ENCODE data around the gene HEG1. TPM values are rescaled to one million over a fixed set of nuclear protein-coding genes. Genes with fewer than 3 reads are reported as not detected.
"Not testable (repeated sequence)": the region's sequence is repeated elsewhere in the genome, so short reads cannot be mapped to it uniquely, and the experiment has no call there.

Gene HEG1
- total RNA-seq (10 to 100 TPM; 20.5 to 30.6 TPM), total RNA-seq (45.8 to 49.7 reads per million in 2 donors)

GRCh38 chr3:125055913-125056745, at the start of gene HEG1:
TSS of gene HEG1 (minus strand) at chr3:125055997. CDS start at chr3:125055890, 107 bp downstream.
- H3K9me3 ChIP-seq (ENCODE audit: control insufficient read depth, low read length, poor library complexity, severe bottlenecking) = no peaks in the 10 kb centered on the region
- DNase-seq = peak; percentile 64 to 71 (median 65)
- Mint-ChIP-seq H3K27ac (peak within 1 kb of the TSS; percentile 99), H3K27me3 (peaks cover 14% of the 10 kb centered on the region), H3K4me3 (peak within 1 kb of the TSS; percentile 98), H3K4me1 (peaks cover 42% of the 10 kb centered on the region), H3K36me3 (ENCODE audit: low read depth) (peaks cover 6% of the 10 kb centered on the region)
- ATAC-seq = peak; percentile 66

GRCh38 chr3:125105116-125105515, 49.3 kb upstream of the HEG1 start:
- H3K27ac Mint-ChIP-seq = no peak overlapping the region
- ATAC-seq (no peak), DNase-seq (no peak)
- no peaks in the 10 kb centered on the region for H3K9me3 ChIP-seq (ENCODE audit: control insufficient read depth, low read length, poor library complexity, severe bottlenecking)
- H3K4me1 Mint-ChIP-seq = peaks cover 8% of the 10 kb centered on the region
- H3K36me3 Mint-ChIP-seq (ENCODE audit: low read depth) = peaks cover 2% of the 10 kb centered on the region
- no peak overlapping the region for H3K4me3 Mint-ChIP-seq
- H3K27me3 Mint-ChIP-seq = peaks cover 10% of the 10 kb centered on the region

GRCh38 chr3:125104639-125105038, 48.8 kb upstream of the HEG1 start:
- Mint-ChIP-seq H3K36me3 (ENCODE audit: low read depth) (peaks cover 2% of the 10 kb centered on the region), H3K27ac (no peak overlapping the region), H3K27me3 (peaks cover 10% of the 10 kb centered on the region), H3K4me1 (peaks cover 8% of the 10 kb centered on the region), H3K4me3 (no peak overlapping the region)
- ATAC-seq = no peak
- H3K9me3 ChIP-seq (ENCODE audit: control insufficient read depth, low read length, poor library complexity, severe bottlenecking) = no peaks in the 10 kb centered on the region
- no peak for DNase-seq

GRCh38 chr3:125103406-125103805, 47.6 kb upstream of the HEG1 start:
- peaks cover 10% of the 10 kb centered on the region for H3K27me3 Mint-ChIP-seq
- DNase-seq = no peak
- peaks cover 2% of the 10 kb centered on the region for H3K36me3 Mint-ChIP-seq (ENCODE audit: low read depth)
- H3K27ac Mint-ChIP-seq = no peak overlapping the region
- no peak for ATAC-seq
- no peaks in the 10 kb centered on the region for H3K9me3 ChIP-seq (ENCODE audit: control insufficient read depth, low read length, poor library complexity, severe bottlenecking)
- peaks cover 3% of the 10 kb centered on the region for H3K4me1 Mint-ChIP-seq
- no peak overlapping the region for H3K4me3 Mint-ChIP-seq

GRCh38 chr3:125102470-125102869, 46.7 kb upstream of the HEG1 start:
- H3K27me3 Mint-ChIP-seq = peaks cover 10% of the 10 kb centered on the region
- H3K4me1 Mint-ChIP-seq = peaks cover 3% of the 10 kb centered on the region
- DNase-seq = no peak
- no peaks in the 10 kb centered on the region for H3K9me3 ChIP-seq (ENCODE audit: control insufficient read depth, low read length, poor library complexity, severe bottlenecking)
- ATAC-seq = no peak
- H3K4me3 Mint-ChIP-seq = no peak overlapping the region
- peaks cover 2% of the 10 kb centered on the region for H3K36me3 Mint-ChIP-seq (ENCODE audit: low read depth)
- no peak overlapping the region for H3K27ac Mint-ChIP-seq

- H3K27ac Mint-ChIP-seq = no peak overlapping the region
- H3K4me3 Mint-ChIP-seq = no peak overlapping the region
- no peaks in the 10 kb centered on the region for H3K9me3 ChIP-seq (ENCODE audit: control insufficient read depth, low read length, poor library complexity, severe bottlenecking)
- H3K36me3 Mint-ChIP-seq (ENCODE audit: low read depth) = peaks cover 2% of the 10 kb centered on the region
- ATAC-seq = no peak
- peaks cover 10% of the 10 kb centered on the region for H3K27me3 Mint-ChIP-seq
- DNase-seq = no peak
- peaks cover 3% of the 10 kb centered on the region for H3K4me1 Mint-ChIP-seq
Measured at GRCh38 chr3:125098611-125099291, 43.0 kb upstream of the HEG1 start.

- ATAC-seq = no peak
- H3K9me3 ChIP-seq (ENCODE audit: control insufficient read depth, low read length, poor library complexity, severe bottlenecking) = no peaks in the 10 kb centered on the region
- no peak for DNase-seq
- no peak overlapping the region for H3K4me3 Mint-ChIP-seq
- H3K36me3 Mint-ChIP-seq (ENCODE audit: low read depth) = peaks cover 4% of the 10 kb centered on the region
- no peak overlapping the region for H3K27ac Mint-ChIP-seq
- no peaks in the 10 kb centered on the region for H3K4me1 Mint-ChIP-seq
- no peaks in the 10 kb centered on the region for H3K27me3 Mint-ChIP-seq
Measured at GRCh38 chr3:125090649-125091048, 34.9 kb upstream of the HEG1 start.

GRCh38 chr3:125087768-125088391, 32.1 kb upstream of the HEG1 start:
- no peaks in the 10 kb centered on the region for H3K9me3 ChIP-seq (ENCODE audit: control insufficient read depth, low read length, poor library complexity, severe bottlenecking)
- H3K4me3 Mint-ChIP-seq = no peak overlapping the region

GRCh38 chr3:125085166-125085565, 29.4 kb upstream of the HEG1 start:
- DNase-seq = no peak
- Mint-ChIP-seq H3K4me1 (no peaks in the 10 kb centered on the region), H3K27me3 (no peaks in the 10 kb centered on the region), H3K36me3 (ENCODE audit: low read depth) (peaks cover 2% of the 10 kb centered on the region), H3K27ac (no peak overlapping the region), H3K4me3 (no peak overlapping the region)
- ATAC-seq = no peak
- H3K9me3 ChIP-seq (ENCODE audit: control insufficient read depth, low read length, poor library complexity, severe bottlenecking) = no peaks in the 10 kb centered on the region

More at GRCh38 chr3:125087768-125088391, 32.1 kb upstream of the HEG1 start:
- Mint-ChIP-seq H3K27ac (no peak overlapping the region), H3K27me3 (no peaks in the 10 kb centered on the region), H3K4me1 (no peaks in the 10 kb centered on the region), H3K36me3 (ENCODE audit: low read depth) (peaks cover 4% of the 10 kb centered on the region)
- no peak for ATAC-seq
- no peak for DNase-seq

GRCh38 chr3:125083776-125084175, 28.0 kb upstream of the HEG1 start:
- Mint-ChIP-seq H3K27ac (no peak overlapping the region), H3K4me1 (no peaks in the 10 kb centered on the region), H3K4me3 (no peak overlapping the region), H3K27me3 (peaks cover 4% of the 10 kb centered on the region), H3K36me3 (ENCODE audit: low read depth) (no peaks in the 10 kb centered on the region)
- H3K9me3 ChIP-seq (ENCODE audit: control insufficient read depth, low read length, poor library complexity, severe bottlenecking) = no peaks in the 10 kb centered on the region
- ATAC-seq = no peak
- no peak for DNase-seq

GRCh38 chr3:125082339-125082738, 26.5 kb upstream of the HEG1 start:
- ATAC-seq; H3K36me3 Mint-ChIP-seq (ENCODE audit: low read depth); H3K27ac Mint-ChIP-seq; H3K4me1 Mint-ChIP-seq; H3K9me3 ChIP-seq (ENCODE audit: control insufficient read depth, low read length, poor library complexity, severe bottlenecking); DNase-seq; H3K4me3 Mint-ChIP-seq: not testable (repeated sequence)
- peaks cover 17% of the 10 kb centered on the region for H3K27me3 Mint-ChIP-seq

GRCh38 chr3:125080077-125080476, 24.3 kb upstream of the HEG1 start:
- Mint-ChIP-seq H3K36me3 (ENCODE audit: low read depth) (no peaks in the 10 kb centered on the region), H3K27ac (no peak overlapping the region), H3K4me1 (peaks cover 4% of the 10 kb centered on the region), H3K27me3 (peaks cover 28% of the 10 kb centered on the region), H3K4me3 (no peak overlapping the region)
- DNase-seq (no peak), ATAC-seq (no peak)
- no peaks in the 10 kb centered on the region for H3K9me3 ChIP-seq (ENCODE audit: control insufficient read depth, low read length, poor library complexity, severe bottlenecking)

GRCh38 chr3:125079675-125080045, 23.9 kb upstream of the HEG1 start:
- Mint-ChIP-seq H3K36me3 (ENCODE audit: low read depth) (no peaks in the 10 kb centered on the region), H3K27ac (no peak overlapping the region), H3K27me3 (peaks cover 28% of the 10 kb centered on the region), H3K4me3 (no peak overlapping the region), H3K4me1 (peaks cover 5% of the 10 kb centered on the region)
- H3K9me3 ChIP-seq (ENCODE audit: control insufficient read depth, low read length, poor library complexity, severe bottlenecking) = no peaks in the 10 kb centered on the region
- ATAC-seq (no peak), DNase-seq (no peak)

Data from T-helper 17 cell (primary cell).